Measurements from ENCODE around the gene ABHD17A.

Gene ABHD17A

DNA sequence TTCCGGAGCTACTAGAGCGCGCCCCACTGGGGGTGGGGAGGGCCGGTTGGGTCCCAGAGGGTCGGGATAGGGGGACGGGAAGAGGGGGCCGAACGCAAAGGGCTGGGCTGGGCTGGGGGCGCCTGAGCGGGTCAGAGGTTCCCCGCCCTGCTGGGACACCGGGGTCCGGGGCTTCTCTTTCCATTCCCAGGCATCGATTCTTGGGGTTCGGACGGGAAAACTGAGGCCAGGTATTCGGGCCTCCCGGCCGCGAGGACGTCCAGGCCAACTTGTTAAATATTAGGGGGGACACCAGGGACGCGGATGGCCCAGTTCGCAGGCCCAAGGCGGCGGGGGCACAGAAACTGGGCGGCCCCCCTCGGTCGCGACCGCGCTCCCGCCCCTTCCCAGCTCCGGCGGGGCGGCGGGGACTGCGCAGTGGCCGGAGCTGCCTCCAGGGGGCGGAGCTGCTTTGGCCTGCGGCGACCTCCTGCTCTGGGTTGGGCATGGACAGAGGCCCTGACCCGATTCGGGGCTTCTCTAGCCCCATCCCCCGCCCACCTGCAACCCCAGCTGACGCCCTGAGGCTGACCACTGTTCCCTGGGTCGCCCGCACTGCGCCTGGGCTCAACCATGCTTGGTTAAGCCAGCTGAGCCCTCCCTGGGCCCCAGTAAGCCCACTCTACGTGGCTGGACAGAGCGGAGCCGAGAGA is 20.7 kb downstream of the ABHD17A start:
- peak; percentile 47 for DNase-seq (ENCODE audit: low spot score)

DNA sequence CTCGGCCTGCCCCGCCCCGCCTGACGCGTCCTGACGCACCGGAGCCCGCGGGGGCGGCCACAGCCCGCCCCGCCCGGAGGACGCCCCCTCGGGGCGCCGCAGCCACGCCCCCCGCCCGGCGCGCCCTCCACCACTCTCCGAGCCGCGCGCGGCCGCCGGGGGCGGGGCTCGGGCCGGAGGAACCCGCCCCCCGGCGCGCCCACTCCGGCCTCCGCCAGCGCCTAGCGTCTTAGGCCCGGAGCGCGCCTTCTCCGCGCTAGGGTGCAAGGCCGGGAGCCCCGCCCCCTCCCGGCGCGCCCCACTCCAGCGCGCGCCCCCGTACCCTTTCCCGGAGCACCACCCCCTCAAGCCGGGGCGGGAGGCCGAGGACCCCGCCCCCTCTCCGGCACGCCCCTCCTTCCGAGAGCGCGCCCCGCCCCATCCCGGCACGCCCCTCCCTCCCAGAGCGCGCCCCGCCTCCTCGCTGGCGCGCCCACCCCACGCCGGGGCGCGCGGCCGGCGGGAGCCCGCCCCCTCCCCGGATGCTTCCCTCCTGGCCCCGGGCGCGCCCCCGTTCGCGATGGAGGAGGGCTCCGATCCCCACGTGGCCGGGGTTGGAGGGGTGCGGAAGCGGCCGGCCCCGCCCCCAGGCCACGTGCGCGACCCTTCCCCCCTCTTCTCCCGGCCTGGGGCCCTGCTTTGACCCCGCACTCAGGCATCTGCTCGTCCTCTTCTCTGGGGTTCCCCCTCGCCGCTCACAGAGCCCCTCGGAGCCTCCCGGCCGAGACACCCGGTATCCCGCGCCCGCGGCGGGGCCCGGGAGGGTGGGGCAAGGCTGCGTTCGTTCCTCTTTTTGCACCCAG is 21.4 kb downstream of the ABHD17A start:
- peak; percentile 92 for DNase-seq (ENCODE audit: low spot score)

DNA sequence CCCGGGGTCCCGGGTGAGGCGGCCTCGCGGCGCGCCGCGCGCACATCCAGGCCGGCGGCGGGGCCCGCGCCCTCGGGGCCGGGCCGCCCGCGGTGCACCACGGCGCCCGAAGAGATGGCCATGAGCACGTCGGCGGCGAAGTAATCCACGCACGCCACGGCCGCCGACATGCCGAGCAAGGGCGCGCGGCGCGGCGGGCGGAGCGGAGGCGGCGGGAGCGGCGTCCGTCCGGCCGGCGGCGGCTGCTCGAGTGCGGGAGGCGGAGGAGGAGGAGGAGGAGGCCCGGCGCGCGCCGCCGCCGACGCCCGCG is 22.0 kb downstream of the ABHD17A start, which contains the start of gene KLF16:
KLF16 (minus strand) TSS at position 252 of the 310 bp plus-strand sequence; CDS start at position 170, 82 bp downstream.
- no peak for DNase-seq (ENCODE audit: low spot score)

DNA sequence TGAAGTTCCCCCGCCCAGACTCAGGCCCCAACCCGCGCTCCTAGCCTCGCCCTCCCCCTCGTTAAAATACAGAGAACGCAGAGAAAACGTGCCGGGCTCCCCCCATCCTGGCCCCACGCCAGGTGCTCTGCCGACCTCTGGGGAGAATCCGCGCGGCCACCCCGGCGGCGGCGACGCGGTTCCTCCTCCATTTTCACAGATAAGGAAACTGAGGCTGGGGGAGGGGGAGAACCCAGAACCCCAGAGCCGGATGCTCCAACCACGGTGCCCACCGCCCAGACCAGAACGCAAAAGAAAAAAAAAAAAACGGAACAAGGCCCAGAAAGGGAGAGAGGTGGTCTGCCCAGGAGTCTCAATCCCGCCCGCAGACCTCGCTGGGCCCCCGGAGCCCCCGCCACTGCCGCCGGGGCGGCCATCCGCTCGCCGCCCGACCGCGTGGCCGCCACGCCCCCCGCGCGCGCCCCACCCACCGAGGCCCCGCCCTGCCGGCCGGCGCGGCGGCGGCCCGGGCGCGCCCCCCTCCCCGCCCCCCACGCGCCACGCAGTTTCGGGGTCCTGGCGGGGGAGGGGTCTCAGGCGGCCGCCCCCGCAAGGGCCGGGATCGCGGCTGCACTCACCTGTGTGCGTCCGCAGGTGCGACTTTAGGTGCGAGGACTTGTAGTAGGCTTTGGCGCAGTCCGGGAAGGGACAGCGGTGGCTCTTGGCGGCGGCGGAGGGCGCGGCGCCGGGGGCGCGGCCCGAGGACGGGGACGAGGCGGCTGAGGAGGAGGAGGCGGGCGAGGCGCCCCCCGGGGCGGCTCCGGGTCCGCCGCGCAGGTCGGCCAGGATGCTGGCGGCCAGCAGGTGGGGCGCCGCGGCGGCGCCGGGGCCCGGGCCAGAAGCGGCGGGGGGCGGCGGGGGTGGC is 22.6 kb downstream of the ABHD17A start:
- DNase-seq (ENCODE audit: low spot score), result no peak

DNA sequence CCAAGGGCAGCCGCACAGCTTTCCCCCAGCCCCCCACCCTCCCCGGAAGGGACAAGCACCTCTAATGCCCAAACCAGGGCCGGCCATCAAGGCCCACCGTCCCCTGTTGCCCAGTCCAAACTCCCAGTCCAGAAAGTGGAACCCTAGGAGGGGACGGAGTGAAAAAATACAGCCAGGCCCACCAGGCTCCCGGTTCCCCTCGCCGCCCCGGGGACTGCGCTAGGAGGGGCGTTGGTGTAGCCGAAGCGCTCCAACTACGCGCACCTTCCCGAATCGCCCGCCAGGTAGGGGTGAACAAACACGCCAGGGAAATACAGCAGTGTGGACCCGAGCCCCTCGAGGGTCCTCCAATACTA is 23.2 kb downstream of the ABHD17A start:
- DNase-seq (ENCODE audit: low spot score), result no peak

DNA sequence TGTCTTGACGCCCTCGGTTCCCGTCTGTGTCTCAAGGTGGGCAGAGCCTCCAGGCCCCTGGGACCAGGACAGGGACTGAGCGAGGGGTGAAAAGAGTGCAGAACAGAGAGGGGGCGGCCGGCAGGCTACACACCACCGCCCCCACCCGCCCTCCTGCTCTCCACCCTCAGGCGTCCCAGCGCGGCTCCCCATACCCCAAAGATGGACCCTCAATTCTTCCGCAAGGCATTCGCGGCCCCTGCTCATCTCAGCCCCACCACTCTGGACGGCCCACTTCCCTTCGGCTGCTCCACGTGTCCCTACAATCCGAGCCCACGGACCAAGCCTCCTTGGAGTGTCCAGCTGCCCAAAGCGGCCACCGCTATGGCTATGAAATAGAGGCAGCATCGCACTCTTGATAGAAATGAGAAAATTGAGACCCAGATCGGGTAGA is 23.7 kb downstream of the ABHD17A start:
- DNase-seq (ENCODE audit: low spot score), result no peak

DNA sequence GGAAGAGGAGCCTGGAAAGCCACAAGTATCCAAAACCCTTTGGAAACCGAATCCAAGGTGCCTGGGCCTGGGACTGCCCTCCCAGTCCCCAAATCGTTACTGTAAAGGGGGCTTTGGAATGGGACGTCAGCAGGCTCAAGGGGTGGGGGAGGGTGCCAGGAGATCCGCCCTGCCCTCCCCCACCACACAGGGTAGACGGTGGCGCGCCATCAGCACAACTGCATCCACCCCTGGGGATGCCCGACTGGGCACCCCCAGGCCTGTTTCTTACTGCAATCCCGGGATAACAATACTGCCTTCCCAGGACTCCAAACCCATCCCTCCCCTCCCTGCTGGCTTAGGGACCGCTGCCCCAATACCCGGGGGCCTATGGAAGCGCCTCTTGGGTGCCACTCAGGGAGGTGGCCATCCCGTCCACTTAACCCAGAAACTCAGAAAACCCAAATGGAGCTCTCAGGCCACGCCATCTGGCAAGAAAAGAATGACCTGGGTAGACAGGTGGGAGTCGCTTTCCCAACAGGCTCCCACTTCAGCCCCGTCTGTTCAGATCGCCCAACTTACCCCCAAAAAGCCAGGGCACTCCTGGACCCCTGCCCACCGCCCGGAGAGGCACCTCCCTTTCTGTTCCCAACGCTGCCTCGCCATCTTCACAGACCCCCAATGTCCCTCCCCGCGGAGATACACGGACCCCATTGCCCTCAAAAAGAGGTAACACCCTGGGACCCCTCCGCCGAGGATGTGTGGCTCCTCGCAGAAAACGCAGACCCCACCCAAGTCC is 24.3 kb downstream of the ABHD17A start:
- DNase-seq (ENCODE audit: low spot score), result no peak

DNA sequence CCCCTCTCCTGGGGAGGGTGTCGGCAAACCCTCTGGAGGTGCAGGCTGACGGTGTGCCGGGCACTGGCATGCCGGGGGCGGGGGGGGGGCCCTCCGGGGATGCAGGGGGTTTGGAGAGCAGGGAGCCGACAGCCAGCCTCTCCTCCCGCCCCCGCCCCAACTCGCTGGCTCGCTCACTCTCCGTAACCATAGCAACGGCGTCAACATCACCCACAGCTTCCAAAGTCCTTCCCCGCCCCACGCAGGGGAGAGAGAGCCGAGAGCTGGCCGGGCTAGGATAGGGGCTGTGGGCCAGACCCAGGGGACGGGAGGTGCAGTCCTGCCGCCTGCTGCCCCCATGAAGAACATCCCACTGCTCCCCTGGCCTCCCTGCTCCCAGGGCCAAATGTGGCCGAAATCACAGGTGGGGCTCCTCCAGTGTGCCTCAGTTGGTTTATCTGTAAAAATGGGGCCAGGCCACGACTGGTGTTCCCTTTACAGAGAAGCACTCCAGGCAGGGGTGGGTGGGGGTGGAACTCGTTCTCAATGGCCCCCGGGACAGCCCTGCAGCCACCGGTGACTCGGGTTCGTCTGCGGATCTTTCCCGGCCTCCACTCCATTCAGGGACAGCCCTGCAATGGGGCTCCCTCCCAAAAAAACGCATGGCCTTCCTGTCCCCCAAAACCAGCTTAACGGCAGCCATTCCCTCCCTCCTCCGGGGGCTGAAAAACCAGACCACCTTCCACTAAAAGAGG is 25.1 kb downstream of the ABHD17A start:
- DNase-seq (ENCODE audit: low spot score), result peak; percentile 63

DNA sequence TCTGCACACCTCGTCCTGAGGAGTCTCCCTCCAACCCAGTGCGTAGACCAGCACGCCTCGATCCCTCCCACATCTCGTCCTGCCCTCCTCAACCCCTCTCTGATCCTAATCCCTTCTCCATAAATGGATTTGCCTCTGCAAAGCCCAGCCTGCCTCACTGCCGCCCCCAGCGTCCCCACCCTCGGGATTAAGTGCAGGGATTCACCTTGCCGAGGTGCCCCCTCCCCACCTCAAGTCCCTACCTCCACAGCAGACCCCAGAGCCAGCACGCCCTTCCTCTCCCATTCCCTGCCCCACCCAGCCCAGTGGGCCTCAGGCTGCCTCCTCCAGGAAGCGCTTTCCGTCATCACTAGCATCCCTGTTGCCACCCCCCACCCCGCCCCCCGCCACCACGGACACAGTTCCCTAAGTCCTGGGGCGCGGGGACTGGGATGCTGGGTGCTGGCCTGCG is 25.9 kb downstream of the ABHD17A start:
- no peak for DNase-seq (ENCODE audit: low spot score)

DNA sequence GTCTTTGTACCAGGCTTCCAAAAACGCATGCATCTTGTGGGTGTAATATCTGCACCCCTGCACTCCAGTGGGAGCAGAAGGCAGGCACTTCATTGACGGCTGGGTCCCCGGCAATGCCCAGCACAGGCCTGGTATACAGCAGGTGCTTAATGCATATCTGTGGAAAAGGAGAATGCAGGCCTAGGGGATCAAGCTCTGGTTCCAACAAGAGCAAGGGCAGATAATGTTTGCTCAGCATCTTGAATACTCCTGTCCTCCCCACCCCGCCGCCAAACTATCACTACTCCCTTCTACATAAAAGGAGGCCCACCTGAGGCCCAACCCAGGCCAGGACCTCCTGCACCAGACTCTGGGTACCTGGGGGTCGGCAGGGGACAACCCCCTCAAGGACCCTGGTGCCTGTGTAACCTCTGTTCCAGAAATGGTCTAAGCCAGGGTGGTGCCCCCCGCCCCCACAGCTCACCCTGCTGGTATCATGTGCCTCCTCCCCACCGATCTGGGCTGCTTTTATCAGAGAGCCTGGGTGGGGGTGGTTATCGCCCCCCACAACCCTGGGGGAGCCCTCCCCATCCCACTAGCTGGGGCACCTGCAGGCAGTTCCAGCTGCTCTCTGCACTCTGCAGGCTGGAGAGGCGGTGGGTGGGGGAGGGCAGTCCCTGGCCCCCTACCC is 26.7 kb downstream of the ABHD17A start:
- DNase-seq (ENCODE audit: low spot score), result no peak

DNA sequence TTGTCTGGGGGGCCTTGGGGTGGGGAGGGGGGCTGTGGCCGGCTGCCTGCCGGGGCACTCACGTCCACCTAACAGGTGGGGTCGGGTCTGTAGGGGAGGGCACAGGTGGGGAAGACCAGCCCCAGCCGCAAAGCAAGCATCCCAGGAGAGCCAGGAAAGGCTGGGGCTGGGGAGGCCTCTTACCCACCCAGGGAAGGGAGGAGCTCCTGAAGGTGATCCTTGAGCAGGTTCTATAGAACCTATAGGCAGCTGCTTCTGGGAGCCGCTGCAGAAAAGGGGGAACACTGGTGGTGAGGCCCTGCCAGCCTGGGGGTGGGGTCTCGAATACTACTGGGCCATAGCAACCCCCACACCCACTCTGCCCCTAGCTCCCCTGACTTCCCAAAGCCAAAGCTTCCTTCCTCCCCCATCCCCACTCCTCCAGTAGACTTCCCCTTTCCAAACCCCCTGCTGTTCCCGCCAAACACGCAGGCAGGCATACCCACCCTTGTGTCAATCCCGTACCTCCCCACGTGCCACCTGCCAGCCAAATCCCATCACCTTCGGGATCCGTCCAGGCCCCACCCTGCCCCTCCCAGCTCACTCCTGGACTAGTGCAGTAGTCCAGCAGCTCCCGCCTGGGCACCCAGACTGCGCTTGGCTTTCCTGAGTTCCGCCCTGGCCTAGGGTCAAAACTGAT is 27.5 kb downstream of the ABHD17A start:
- no peak for DNase-seq (ENCODE audit: low spot score)

DNA sequence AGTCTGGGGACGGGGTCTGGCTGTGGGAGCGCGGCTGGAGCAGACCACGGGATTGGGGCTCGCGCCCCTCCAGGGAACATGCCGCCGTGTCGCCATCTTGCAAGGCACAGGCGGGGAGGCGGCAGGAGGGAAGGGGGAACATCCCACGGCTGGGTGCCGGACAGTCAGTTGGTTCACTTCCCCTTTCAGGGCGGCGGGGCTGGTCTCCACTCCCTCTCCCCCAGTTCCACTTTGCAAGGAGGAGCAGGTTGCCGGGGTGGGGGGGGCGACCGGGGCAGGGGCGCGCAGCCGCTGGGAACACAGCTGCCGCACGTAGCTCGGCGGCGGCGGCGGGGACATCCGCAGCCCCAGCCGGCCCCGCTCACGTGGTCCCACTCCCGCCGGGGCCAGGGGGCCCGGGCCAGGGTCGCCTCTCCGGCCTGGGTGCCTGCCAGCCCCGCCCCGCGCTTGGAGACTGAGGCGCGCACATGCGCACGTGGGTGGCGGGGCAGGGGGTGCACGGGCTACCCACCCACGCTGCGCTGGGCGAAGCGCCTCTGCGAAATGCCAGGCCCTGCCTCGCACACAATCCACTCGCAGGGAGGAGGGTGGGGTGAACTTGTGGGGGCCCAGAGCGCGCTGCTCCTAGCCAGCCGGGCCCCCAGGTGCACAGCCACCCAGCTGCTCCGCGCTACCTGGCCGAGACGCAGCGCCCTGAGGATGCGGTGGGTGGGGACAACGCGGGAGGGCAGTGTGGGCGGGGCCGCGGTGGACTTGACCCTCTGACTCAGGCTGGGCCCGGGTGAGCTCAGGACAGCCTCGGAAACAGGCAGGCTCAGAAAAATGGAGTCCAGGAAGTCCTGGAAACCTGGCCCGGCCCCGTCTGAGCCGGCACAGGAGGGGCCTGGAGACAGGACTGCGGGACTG is 28.3 kb downstream of the ABHD17A start:
- DNase-seq (ENCODE audit: low spot score), result no peak

DNA sequence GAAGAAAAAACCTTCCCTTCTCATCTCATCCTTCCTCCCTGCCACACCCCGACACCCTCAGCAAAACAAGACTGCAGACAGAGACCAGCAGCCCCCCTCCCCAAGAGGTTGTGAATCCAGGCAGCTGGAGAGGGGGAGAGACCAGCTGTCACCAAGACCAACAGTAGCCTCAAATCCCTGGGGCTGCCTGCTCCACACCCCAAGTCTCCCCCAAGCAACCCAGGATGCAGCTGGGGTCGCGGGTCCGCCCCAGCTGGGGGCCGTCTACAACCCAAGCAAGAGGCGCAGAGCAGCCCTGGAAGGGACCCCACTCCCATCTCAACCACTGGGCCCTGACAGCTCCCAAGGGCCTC is 29.0 kb downstream of the ABHD17A start:
- DNase-seq (ENCODE audit: low spot score), result no peak

DNA sequence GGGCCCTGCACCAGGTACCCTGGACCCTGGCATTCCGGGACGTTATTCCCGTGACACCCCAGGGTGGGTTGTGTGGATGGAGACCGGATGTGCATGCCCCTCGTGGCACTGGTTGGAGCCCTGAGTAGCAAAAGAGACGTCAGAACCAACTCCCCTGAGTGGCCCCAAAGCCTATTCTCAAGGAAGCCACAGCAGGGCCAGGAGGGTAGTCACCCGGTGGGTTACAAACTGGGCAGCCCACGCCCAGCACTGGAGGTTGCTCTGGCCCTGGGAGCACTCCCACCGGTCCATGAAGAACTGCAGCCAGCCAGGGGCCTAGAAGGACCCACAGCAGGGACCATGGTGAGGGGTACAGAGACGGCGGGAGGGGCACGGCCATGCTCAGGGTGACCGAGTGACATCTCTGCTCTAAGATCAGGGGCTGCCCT is 29.5 kb downstream of the ABHD17A start:
- DNase-seq (ENCODE audit: low spot score), result peak; percentile 36

DNA sequence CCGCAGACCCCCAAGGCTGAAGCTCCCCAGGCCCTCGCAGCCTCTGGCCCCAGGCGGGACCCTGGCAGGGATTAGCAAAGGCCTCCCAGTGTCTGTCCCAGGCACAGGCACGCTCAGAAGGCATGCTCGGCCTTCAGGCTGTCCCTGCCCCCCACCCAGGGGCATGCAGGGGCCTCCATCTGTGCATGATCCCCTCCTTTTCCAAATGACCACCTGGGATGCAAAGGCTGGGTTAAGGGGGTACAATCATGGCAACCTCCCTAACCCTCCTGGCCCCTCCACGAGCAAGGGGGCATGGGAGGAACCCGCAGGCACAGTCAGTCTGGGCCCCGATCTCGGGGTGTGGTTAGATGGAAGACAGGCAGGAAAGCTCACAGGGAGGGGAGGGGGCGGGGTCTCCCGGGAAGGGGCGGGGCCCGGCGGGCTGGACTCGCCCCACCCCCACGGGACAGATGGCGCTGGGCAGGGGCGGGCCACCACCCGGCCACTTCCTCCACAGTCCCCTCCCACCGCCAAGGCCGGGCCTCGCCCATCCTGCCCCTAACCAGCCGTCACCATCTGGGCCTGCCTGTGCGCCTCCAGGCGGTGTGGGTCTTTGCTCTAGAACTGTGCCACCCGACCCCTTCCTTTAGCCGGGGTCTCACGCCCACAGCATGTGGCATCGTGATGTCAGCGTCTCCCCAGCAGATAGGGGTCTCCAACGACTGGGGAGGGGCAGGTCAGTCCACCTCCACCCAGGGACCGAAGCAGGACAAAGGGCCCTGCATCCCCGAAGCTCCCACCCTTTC is 30.1 kb downstream of the ABHD17A start:
- peak; percentile 94 for DNase-seq (ENCODE audit: low spot score)

DNA sequence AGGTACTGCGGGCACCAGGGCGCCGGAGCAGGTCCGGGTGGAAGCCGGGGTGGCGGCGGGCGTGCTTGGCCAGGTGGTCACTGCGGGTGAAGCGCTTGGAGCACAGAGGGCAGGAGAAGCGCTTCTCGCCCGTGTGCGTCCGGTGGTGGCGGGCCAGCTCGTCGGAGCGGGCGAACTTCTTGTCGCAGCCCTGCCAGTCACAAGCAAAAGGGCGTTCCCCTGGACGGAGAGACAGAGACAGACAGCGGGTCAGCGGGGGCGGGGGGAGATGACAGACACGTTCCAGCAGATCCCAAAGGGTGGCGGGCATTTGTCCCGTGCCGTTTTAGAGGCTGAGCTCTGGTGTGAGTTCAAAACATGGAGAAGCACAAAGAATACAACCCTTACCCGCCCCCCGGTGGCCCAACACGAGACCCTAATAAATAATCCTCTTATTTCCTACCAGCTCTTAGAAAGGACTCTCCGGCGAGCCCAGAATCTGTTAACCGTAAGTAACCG is 30.7 kb downstream of the ABHD17A start:
- DNase-seq (ENCODE audit: low spot score), result no peak

DNA sequence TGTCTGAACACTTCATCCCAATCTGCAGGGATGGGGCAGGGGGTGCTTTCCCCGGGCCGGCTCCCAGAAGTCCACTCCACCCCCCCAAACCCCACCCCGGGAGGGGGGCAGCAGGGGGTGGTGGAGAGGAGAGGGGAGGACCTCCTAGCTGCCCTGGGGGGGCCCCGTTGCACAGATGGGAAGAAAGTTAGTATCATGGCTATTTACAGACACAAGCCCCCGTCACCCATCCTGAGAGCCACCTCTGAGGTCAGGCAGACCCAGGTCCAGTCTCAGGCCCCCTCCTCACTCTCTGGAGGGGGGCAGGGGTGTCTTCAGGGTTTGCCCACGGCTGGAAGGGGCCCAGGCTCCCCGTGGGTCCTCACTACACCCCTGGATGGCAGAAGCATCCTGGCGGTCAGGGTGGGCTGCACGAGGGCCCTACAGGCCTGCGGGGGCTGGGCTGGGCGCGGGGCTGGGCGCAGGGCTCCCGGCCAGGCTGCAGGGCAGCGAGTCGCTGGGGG is 31.2 kb downstream of the ABHD17A start:
- DNase-seq (ENCODE audit: low spot score), result no peak
